ENCODE data around the gene MPPED1.

MPPED1 gene

GRCh38 chr22:43439368-43440103 lies 27.7 kb downstream of the MPPED1 start:
- no peak for TF ChIP-seq CTCF (conservative IDR thresholded peaks at IDR 0.05; ENCODE audit: low read length)
- no peak overlapping the region for H3K9ac ChIP-seq (ENCODE audit: low read depth, low read length, poor library complexity, severe bottlenecking)
- H3K4me1 ChIP-seq (ENCODE audit: insufficient read depth, low read length, poor library complexity, severe bottlenecking) = no peaks in the 10 kb centered on the region
- H3K9me3 ChIP-seq (ENCODE audit: insufficient read depth, low read depth, low read length) = no peaks in the 10 kb centered on the region
- no peaks in the 10 kb centered on the region for H3K36me3 ChIP-seq (ENCODE audit: insufficient read depth, low read length)
- H3F3A ChIP-seq (ENCODE audit: low read depth) = no peaks in the 10 kb centered on the region
- no peaks in the 10 kb centered on the region for H3K9me2 ChIP-seq (replicated peaks; ENCODE audit: low read depth, low read length)
- H3K27me3 ChIP-seq (ENCODE audit: insufficient read depth, low read length, poor library complexity, severe bottlenecking) = no peaks in the 10 kb centered on the region
- no peak overlapping the region for H3K4me3 ChIP-seq (ENCODE audit: low read length, poor library complexity, severe bottlenecking)
- H4K20me1 ChIP-seq (ENCODE audit: insufficient read depth, low read length, poor library complexity, severe bottlenecking) = no peaks in the 10 kb centered on the region
- no peak overlapping the region for H3K4me2 ChIP-seq (ENCODE audit: low read depth, low read length, poor library complexity, severe bottlenecking)
- H3K79me2 ChIP-seq (ENCODE audit: insufficient read depth, low read length) = no peaks in the 10 kb centered on the region
- H2AFZ ChIP-seq (ENCODE audit: low read length) = no peak overlapping the region

GRCh38 chr22:43440104-43440387 lies 28.2 kb downstream of the MPPED1 start:
- Histone ChIP-seq H2AFZ (ENCODE audit: low read length) (no peak overlapping the region), H3K4me3 (ENCODE audit: low read length, poor library complexity, severe bottlenecking) (no peak overlapping the region), H3K4me1 (ENCODE audit: insufficient read depth, low read length, poor library complexity, severe bottlenecking) (no peaks in the 10 kb centered on the region), H3K4me2 (ENCODE audit: low read depth, low read length, poor library complexity, severe bottlenecking) (no peak overlapping the region), H3K36me3 (ENCODE audit: insufficient read depth, low read length) (no peaks in the 10 kb centered on the region), H3K9me3 (ENCODE audit: insufficient read depth, low read depth, low read length) (no peaks in the 10 kb centered on the region), H3K79me2 (ENCODE audit: insufficient read depth, low read length) (no peaks in the 10 kb centered on the region), H3F3A (ENCODE audit: low read depth) (no peaks in the 10 kb centered on the region), H4K20me1 (ENCODE audit: insufficient read depth, low read length, poor library complexity, severe bottlenecking) (no peaks in the 10 kb centered on the region), H3K9me2 (replicated peaks; ENCODE audit: low read depth, low read length) (no peaks in the 10 kb centered on the region), H3K9ac (ENCODE audit: low read depth, low read length, poor library complexity, severe bottlenecking) (no peak overlapping the region), H3K27me3 (ENCODE audit: insufficient read depth, low read length, poor library complexity, severe bottlenecking) (no peaks in the 10 kb centered on the region)
- TF ChIP-seq CTCF (conservative IDR thresholded peaks at IDR 0.05; ENCODE audit: low read length) = no peak
- TF ChIP-seq EZH2phosphoT487 (IDR thresholded peaks at IDR 0.05; ENCODE audit: borderline replicate concordance) = no peak

GRCh38 chr22:43440556-43440955 lies 28.7 kb downstream of the MPPED1 start:
- TF ChIP-seq CTCF (conservative IDR thresholded peaks at IDR 0.05; ENCODE audit: low read length) = no peak
- no peak for TF ChIP-seq EZH2phosphoT487 (IDR thresholded peaks at IDR 0.05; ENCODE audit: borderline replicate concordance)
- no peak overlapping the region for H3K9ac ChIP-seq (ENCODE audit: low read depth, low read length, poor library complexity, severe bottlenecking)
- H3K9me2 ChIP-seq (replicated peaks; ENCODE audit: low read depth, low read length) = no peaks in the 10 kb centered on the region
- H3K4me2 ChIP-seq (ENCODE audit: low read depth, low read length, poor library complexity, severe bottlenecking) = no peak overlapping the region
- no peak overlapping the region for H2AFZ ChIP-seq (ENCODE audit: low read length)
- H3K4me1 ChIP-seq (ENCODE audit: insufficient read depth, low read length, poor library complexity, severe bottlenecking) = no peaks in the 10 kb centered on the region
- H3K36me3 ChIP-seq (ENCODE audit: insufficient read depth, low read length) = no peaks in the 10 kb centered on the region
- no peaks in the 10 kb centered on the region for H3K79me2 ChIP-seq (ENCODE audit: insufficient read depth, low read length)
- no peaks in the 10 kb centered on the region for H3F3A ChIP-seq (ENCODE audit: low read depth)
- no peaks in the 10 kb centered on the region for H3K9me3 ChIP-seq (ENCODE audit: insufficient read depth, low read depth, low read length)
- no peak overlapping the region for H3K4me3 ChIP-seq (ENCODE audit: low read length, poor library complexity, severe bottlenecking)
- H4K20me1 ChIP-seq (ENCODE audit: insufficient read depth, low read length, poor library complexity, severe bottlenecking) = no peaks in the 10 kb centered on the region
- H3K27me3 ChIP-seq (ENCODE audit: insufficient read depth, low read length, poor library complexity, severe bottlenecking) = no peaks in the 10 kb centered on the region

Data from Loucy (cell line).